Loucy (cell line): ENCODE results near the gene LARGE2.

Experiments used
- H2AFZ ChIP-seq: fragments of 200-600 bp; sonication (generic); 2 replicates; pipeline ENCODE4 v1.6.0; 2016; ENCODE audit warnings: antibody characterized with exemption, mild to moderate bottlenecking, low read length, moderate library complexity
- H3F3A ChIP-seq: fragments of 200-600 bp; 2 replicates; pipeline ENCODE4 v1.6.0; 2016; ENCODE audit warnings: antibody characterized with exemption, low read depth, mild to moderate bottlenecking
- H3K27me3 ChIP-seq: fragments of 200-600 bp; sonication (generic); 2 replicates; pipeline ENCODE4 v1.6.1; 2014; ENCODE audit warnings: low read length, mild to moderate bottlenecking; ENCODE audit not compliant: insufficient read depth, poor library complexity, severe bottlenecking
- H3K36me3 ChIP-seq: fragments of 200-600 bp; sonication (generic); 2 replicates; pipeline ENCODE4 v1.6.1; 2016; ENCODE audit warnings: low read length; ENCODE audit not compliant: insufficient read depth
- H3K4me1 ChIP-seq: fragments of 200-600 bp; sonication (generic); 2 replicates; pipeline ENCODE4 v1.5.1; 2014; ENCODE audit warnings: low read length, mild to moderate bottlenecking; ENCODE audit not compliant: insufficient read depth, poor library complexity, severe bottlenecking
- H3K4me2 ChIP-seq: fragments of 200-600 bp; sonication (generic); 2 replicates; pipeline ENCODE4 v1.6.0; 2014; ENCODE audit warnings: antibody characterized with exemption, low read length, low read depth, mild to moderate bottlenecking; ENCODE audit not compliant: poor library complexity, severe bottlenecking
- H3K4me3 ChIP-seq: fragments of 200-600 bp; sonication (generic); 2 replicates; pipeline ENCODE4 v1.5.1; 2014; ENCODE audit warnings: low read length, mild to moderate bottlenecking, mixed read lengths; ENCODE audit not compliant: poor library complexity, severe bottlenecking
- H3K79me2 ChIP-seq: fragments of 200-600 bp; sonication (generic); 2 replicates; pipeline ENCODE4 v1.6.1; 2014; ENCODE audit warnings: low read length; ENCODE audit not compliant: insufficient read depth
- H3K9ac ChIP-seq: fragments of 200-600 bp; sonication (generic); 2 replicates; pipeline ENCODE4 v1.6.0; 2014; ENCODE audit warnings: mild to moderate bottlenecking, low read depth, low read length, moderate library complexity; ENCODE audit not compliant: poor library complexity, severe bottlenecking
- H3K9me2 ChIP-seq: fragments of 200-600 bp; sonication (generic); replicated peaks from 2 replicates; pipeline ENCODE4 v1.6.1; 2016; ENCODE audit warnings: low read depth, low read length, mixed read lengths
- H3K9me3 ChIP-seq: fragments of 200-600 bp; sonication (generic); 2 replicates; pipeline ENCODE4 v1.6.1; 2014; ENCODE audit warnings: mild to moderate bottlenecking, antibody characterized with exemption, low read length, low read depth; ENCODE audit not compliant: insufficient read depth
- H4K20me1 ChIP-seq: fragments of 200-600 bp; sonication (generic); 2 replicates; pipeline ENCODE4 v1.6.0; 2014; ENCODE audit warnings: antibody characterized with exemption, low read length, mild to moderate bottlenecking; ENCODE audit not compliant: insufficient read depth, poor library complexity, severe bottlenecking
- EZH2phosphoT487 ChIP-seq: fragments of 200-600 bp; IDR thresholded peaks from 2 replicates; pipeline ENCODE4 v1.6.1; 2018; ENCODE audit warnings: antibody characterized with exemption, mild to moderate bottlenecking, moderate library complexity, borderline replicate concordance
- TF ChIP-seq, protein P1 (sequence below): fragments of 200-600 bp; sonication (generic); conservative IDR thresholded peaks from 2 replicates; pipeline ENCODE4 v1.5.1; 2014; ENCODE audit warnings: mild to moderate bottlenecking, antibody characterized with exemption, low read length

The LARGE2 gene

DNA sequence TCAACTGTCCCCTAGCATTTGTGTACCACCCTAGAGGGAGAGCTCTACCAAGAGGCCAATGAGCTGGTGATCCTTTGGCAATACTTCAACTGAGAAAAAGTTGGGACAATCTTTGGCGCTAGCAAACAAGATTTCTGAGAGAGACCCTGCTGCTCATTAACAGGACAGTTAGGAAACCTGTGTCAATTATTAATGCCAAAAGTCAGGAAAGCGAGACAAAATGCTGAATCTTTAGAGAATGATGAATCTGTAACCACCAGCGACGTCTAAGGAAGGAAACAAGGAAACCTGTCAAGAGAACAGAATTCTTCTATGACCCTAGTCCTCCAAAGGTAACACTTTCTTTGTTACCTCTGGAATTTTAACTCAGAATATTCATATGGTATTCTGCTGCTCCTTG, 19.9 kb downstream of the LARGE2 start:
- no peaks in the 10 kb centered on the region for H3K79me2 ChIP-seq
- TF ChIP-seq, protein P1, sequence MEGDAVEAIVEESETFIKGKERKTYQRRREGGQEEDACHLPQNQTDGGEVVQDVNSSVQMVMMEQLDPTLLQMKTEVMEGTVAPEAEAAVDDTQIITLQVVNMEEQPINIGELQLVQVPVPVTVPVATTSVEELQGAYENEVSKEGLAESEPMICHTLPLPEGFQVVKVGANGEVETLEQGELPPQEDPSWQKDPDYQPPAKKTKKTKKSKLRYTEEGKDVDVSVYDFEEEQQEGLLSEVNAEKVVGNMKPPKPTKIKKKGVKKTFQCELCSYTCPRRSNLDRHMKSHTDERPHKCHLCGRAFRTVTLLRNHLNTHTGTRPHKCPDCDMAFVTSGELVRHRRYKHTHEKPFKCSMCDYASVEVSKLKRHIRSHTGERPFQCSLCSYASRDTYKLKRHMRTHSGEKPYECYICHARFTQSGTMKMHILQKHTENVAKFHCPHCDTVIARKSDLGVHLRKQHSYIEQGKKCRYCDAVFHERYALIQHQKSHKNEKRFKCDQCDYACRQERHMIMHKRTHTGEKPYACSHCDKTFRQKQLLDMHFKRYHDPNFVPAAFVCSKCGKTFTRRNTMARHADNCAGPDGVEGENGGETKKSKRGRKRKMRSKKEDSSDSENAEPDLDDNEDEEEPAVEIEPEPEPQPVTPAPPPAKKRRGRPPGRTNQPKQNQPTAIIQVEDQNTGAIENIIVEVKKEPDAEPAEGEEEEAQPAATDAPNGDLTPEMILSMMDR: no peak
- TF ChIP-seq EZH2phosphoT487: no peak
- H3K4me2 ChIP-seq: no peak overlapping the region
- H3K36me3 ChIP-seq: peaks cover 45% of the 10 kb centered on the region; the same call in 1 of the 2 replicates
- no peaks in the 10 kb centered on the region for H3K9me2 ChIP-seq
- no peaks in the 10 kb centered on the region for H3K4me1 ChIP-seq
- no peaks in the 10 kb centered on the region for H4K20me1 ChIP-seq
- H3F3A ChIP-seq: no peaks in the 10 kb centered on the region
- no peaks in the 10 kb centered on the region for H3K9me3 ChIP-seq
- H3K27me3 ChIP-seq: no peaks in the 10 kb centered on the region
- no peak overlapping the region for H3K4me3 ChIP-seq
- H2AFZ ChIP-seq: no peak overlapping the region
- no peak overlapping the region for H3K9ac ChIP-seq

DNA sequence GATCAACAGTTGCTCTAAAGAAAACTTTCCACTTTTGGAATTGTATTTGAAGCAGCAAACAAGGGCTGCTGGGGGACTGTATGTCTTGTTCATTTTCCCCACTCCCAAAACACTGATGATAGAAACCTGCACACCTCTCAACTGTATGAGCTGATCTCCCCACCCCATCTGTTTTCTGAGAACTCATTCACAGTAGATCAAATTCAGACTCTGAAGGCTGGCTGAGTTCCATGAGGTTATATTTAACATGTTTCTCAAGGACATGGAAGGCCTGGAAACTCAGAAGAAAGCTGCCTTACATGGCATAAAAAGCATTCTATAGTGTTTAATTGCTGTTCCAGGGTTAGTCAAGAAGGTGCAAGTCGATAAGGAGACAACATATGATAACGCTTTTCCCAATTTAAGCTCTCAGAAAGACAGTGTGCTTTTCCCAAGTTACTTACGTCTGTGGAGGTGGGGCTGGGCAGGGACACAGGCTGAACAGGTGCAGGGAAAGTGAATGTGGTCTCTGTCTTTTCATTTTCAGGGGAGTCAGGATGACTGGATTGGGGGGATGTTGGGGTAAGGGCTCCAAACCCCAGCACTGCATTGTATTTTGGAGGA, 23.0 kb downstream of the LARGE2 start:
- Histone ChIP-seq H3F3A (no peaks in the 10 kb centered on the region), H3K36me3 (peaks cover 68% of the 10 kb centered on the region; the same call in 1 of the 2 replicates), H3K4me3 (no peak overlapping the region), H3K9ac (no peak overlapping the region), H3K4me1 (no peaks in the 10 kb centered on the region), H3K27me3 (no peaks in the 10 kb centered on the region), H2AFZ (no peak overlapping the region), H4K20me1 (no peaks in the 10 kb centered on the region), H3K4me2 (no peak overlapping the region), H3K9me3 (no peaks in the 10 kb centered on the region), H3K9me2 (no peaks in the 10 kb centered on the region), H3K79me2 (no peaks in the 10 kb centered on the region)
- TF ChIP-seq EZH2phosphoT487: no peak
- TF ChIP-seq, protein P1: no peak

DNA sequence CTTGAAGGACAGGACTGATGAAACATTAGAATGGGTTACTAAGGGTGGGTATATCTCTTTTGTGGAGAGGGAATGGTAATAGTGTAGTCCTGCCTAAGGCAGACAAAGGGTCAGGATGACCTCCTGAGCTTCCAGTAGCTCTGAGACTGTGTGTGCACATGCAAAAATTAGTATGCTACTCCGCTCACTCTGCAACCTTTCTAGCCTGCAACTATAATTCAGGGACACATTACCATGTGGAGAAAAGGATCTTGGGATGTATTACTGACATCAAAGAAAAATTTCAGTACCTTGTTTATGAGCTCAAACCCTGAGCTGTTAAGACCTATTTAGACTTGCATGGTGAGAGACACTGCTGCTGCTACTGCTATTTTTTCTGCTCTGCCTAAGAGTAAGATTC, 25.4 kb downstream of the LARGE2 start:
- Histone ChIP-seq H3K9me2 (no peaks in the 10 kb centered on the region), H3K4me2 (no peak overlapping the region), H3K36me3 (peaks cover 79% of the 10 kb centered on the region; the same call in 1 of the 2 replicates), H2AFZ (no peak overlapping the region), H4K20me1 (no peaks in the 10 kb centered on the region), H3K9me3 (no peaks in the 10 kb centered on the region), H3K9ac (no peak overlapping the region), H3K27me3 (no peaks in the 10 kb centered on the region), H3F3A (no peaks in the 10 kb centered on the region), H3K4me1 (no peaks in the 10 kb centered on the region), H3K79me2 (no peaks in the 10 kb centered on the region), H3K4me3 (no peak overlapping the region)
- no peak for TF ChIP-seq EZH2phosphoT487
- TF ChIP-seq, protein P1: no peak
